COLO668 (cell line): ENCODE data around the gene GLI2.

ENCODE experiments used
- DNase-seq: peaks from one replicate; lab custom pipeline; 2025; ENCODE audit not compliant: unreplicated experiment; lab: John Stamatoyannopoulos, UW

The GLI2 gene

GRCh38 chr2:120769076-120769786, 33.6 kb downstream of the GLI2 start:
- no peak for DNase-seq

DNA sequence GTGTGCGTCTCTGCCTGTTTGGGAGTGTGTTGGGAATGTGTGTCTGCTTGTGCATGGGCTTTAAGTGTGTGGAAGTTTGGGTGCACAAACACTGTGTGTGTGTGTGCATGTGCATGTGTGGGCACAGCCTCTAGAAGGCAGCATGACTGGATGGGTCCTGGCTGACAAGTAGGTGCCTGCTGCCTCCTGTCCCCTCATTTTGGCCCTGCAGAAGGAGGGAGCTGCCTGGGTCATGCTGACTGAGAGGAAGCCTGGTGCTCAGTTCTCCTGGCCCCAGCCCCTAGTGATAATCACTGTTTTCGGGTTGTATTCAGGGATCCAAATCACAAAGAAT, 34.1 kb downstream of the GLI2 start:
- DNase-seq, result no peak

DNA sequence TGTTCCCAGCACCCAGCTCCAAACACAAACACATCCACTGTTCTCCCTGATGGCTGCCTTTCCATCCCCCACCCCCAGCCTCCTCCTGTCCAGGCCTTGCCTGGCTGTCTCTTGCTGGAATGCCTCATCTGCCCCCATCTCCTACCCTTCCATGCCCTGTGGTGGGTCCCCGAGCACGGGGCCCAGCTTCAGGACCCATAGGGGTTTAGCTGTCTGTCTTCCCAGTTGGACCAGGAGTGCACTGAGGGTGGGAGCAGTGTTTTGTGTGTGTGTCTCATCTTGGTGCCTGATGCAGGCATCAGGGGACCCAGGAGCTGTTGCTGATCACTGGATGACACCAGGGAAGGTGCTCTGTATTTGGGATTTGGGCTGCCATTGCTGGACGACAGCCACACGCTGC, 34.5 kb downstream of the GLI2 start:
- DNase-seq, result no peak

GRCh38 chr2:120770641-120771040, 35.0 kb downstream of the GLI2 start:
- no peak for DNase-seq

- no peak for DNase-seq
Observed at GRCh38 chr2:120771111-120771780, 35.6 kb downstream of the GLI2 start.

GRCh38 chr2:120771781-120772208, 36.1 kb downstream of the GLI2 start:
- no peak for DNase-seq

GRCh38 chr2:120772261-120772660, 36.6 kb downstream of the GLI2 start:
- no peak for DNase-seq

- DNase-seq, result no peak
Observed at GRCh38 chr2:120773186-120773800, 37.6 kb downstream of the GLI2 start.

DNA sequence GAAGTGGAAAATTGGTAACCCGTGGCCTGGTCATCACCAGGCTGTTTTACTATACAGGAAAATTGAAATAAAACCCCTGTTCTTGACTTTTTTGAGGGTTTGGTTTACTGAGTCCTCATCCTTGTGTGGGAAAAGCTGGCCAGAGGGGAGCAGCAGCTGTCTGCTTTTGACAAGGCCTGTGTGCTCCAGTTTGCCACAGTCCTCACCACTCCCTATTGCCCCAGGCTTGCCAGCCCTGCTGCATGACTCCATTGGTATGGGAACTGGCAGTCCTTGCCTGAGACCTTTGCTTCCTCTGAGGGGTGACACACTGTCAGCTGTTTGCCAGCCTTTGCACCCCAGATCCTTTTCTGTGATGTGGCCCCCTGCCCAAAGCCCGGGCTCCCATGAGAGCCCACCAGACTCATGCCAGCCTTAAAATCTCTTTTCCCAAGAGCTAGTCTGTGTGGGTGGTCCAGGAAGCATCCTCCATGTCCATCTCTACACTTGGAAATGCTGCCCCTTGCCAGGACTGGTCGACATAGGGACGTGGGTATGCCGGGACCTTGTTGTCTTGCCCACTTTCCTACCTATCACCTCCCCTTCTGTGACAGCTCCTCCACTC, 39.0 kb downstream of the GLI2 start:
- no peak for DNase-seq

DNA sequence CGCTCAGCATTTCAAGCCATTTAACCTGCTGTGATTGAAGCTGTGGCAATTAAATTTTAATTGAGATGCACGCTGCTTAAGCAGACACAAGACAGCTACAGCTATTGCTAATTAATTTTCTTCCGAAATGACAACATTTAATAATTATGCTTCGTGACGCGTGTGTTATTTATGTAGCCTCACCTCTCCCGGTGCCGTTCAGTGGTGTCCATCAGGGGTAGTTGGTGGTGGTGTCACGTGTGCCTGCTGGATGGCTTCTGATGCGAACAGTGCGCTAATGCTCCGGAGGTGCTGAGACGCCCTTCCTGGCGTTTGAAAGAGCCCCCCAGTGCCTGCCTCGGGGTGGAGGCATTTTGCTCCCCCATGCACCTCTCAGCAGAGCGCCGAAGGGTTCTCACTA, 39.5 kb downstream of the GLI2 start:
- DNase-seq, result no peak

DNA sequence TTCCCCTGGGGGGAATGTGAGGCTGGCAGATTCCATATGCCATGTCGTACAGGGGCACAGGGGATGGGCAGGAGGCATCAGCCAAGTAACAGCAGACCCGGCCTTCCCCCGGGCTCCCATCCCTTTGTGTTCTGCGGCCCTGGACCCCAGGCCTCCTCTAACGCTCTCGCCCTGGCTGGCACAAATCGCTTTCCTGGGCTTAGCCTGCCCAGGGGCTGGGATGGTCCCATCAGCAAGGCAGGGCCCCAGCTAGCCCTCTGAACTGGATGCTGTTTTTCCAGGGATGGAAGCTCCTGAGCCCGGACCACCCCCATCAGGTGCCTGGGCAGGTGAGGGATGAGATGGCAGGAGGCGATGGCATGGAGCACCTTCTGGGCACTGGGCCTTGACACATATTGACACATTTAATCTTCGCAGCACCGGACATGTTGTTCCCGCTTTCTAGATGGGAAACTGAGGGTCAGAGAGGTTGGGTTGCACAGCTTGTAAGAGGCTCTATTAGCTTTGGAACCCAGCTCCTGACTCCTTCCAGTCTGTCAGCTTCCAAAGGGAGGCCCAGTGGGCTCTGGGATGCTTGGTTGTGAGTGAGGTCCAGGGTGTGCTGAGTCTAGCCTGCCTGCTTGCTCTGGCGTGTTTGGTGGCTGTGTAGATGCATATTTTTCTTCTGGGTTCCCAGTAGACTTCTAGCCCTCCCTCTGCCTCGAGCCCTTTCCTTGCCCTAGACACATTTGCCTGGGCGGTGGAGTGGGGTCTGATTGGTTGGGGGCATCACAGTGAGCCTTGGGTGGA, 40.3 kb downstream of the GLI2 start:
- no peak for DNase-seq

- DNase-seq, result no peak
Observed at GRCh38 chr2:120776649-120777048, 41.0 kb downstream of the GLI2 start.

DNA sequence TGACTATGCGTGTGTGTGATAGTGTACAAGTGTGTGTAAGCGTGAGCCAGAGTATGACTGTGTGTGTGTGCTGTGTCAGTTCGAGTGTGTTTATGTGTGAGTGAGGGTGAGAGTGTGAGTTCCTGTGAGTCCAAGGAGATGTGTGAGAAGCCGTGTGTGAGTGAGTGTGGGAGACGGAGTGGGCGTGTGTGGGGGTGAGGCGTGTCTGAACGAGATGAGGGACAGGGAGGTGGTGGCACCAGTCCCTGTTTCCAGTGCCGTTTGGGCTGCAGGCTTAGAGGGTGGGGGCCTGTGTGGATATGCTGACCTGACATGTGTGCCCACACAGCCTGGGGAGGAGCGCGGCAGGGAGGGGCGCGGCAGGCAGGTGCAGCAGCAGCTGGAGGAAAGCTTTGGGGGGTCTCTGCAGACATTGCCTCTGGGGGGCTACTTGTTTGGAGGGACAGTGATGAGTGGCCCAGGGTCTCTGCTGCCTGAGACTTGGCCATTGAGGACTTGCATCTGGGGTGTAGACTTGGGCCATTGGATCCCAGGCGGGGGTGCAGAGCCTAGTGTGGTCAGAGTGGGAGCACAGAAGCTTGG, 41.6 kb downstream of the GLI2 start:
- no peak for DNase-seq

GRCh38 chr2:120777787-120778186, 42.1 kb downstream of the GLI2 start:
- DNase-seq, result no peak

GRCh38 chr2:120778244-120778643, 42.6 kb downstream of the GLI2 start:
- DNase-seq, result no peak

DNA sequence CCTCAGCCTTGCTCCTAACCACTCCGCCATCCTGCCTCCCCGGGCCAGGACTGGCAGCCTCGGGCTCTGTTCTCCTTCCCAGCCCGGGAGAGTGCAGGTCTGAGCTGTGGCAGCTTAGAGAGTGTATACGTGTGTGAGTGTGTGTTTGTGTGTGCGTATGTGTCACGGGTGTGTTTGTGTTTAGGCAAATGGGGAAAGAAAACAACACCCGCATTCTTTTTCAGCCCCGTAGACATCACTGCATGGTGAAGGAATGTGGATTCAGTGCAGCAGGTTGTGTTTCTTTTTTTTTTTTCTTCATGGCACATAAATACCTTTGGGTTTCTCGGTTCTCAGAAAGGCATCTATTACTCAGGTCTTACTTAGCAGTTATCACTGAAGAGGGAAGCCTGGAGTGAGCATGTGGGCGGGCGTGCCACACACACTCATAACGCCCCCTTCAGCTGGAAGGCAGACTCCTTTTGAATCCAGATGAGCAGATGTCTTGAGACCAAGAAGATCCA, 44.2 kb downstream of the GLI2 start:
- no peak for DNase-seq

DNA sequence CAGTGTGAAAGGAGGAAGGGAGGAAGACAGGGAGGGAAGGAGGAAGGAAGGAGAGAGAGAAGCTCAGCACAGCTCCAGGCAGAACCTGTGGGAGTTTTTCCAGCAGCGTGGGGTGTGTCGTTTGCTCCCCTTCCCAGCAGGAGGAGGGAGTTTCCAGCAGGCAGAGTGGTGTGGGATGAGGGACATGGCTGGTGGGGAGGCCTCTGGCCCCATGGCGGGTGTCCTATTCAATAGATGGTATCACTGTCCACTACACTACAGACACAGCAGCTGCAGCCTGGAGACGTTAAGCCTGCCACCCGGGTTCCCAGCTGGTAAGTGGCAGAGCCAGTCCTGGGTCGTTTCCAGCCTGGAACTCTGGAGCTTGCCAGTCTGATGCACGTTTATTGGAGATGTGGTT, 44.7 kb downstream of the GLI2 start:
- DNase-seq, result no peak

DNA sequence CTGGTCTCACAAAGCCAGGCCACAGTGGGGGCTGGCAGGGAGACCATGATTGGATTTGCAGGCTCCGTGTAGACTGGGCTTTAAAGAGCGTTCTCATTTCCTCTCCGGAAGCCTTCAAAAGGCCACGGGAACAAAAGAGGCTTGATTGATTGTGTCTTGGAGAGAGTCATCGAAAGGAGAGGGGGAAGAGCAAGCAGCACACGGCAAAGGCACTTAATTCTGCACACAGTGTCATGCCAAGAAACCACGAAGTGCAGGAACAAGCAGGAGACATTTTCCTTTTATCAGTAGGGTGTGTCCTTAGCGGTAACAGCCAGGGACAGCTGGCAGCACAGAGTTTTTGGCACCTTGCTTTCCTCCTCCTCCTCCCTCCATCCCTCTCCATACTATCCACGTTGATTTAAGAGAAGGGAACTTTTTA, 47.7 kb downstream of the GLI2 start:
- DNase-seq, result no peak

- no peak for DNase-seq
Observed at GRCh38 chr2:120783969-120784372, 48.3 kb downstream of the GLI2 start.
